Small intestine (tissue), 7 donors: Measurements from ENCODE around the gene CADPS. TPM values are rescaled to one million over a fixed set of nuclear protein-coding genes. Genes with fewer than 3 reads are reported as not detected.

Experiments used
- DNase-seq, 2 donors: peaks; one replicate each; pipeline versions ENCODE4 v3.0.0 to v3.0.0-alpha.2; 2013
- FAIRE-seq: peaks from 2 replicates; lab custom pipeline; 2012; peaks lifted over from hg19 to GRCh38; lab: Jason Lieb, UNC
- H3K27ac ChIP-seq, 3 donors: one replicate each; pipeline ENCODE4 v1.5.1; 2013; ENCODE audit warnings: low read length in 2 of 3, mild to moderate bottlenecking in 2 of 3, control low read depth in 1 of 3, inconsistent platforms in 1 of 3, low read depth in 1 of 3, moderate library complexity in 1 of 3
- H3K27me3 ChIP-seq, 3 donors: one replicate each; pipeline ENCODE4 v1.6.1; 2013; ENCODE audit warnings: low read length in 3 of 3, inconsistent platforms in 1 of 3; ENCODE audit not compliant: control insufficient read depth in 3 of 3, insufficient read depth in 3 of 3
- H3K36me3 ChIP-seq, 3 donors: one replicate each; pipeline ENCODE4 v1.6.1; 2013; ENCODE audit warnings: low read length in 3 of 3, inconsistent platforms in 1 of 3, low read depth in 1 of 3, mild to moderate bottlenecking in 1 of 3, moderate library complexity in 1 of 3; ENCODE audit not compliant: control insufficient read depth in 3 of 3, insufficient read depth in 2 of 3
- H3K4me1 ChIP-seq, 3 donors: one replicate each; pipeline ENCODE4 v1.6.1; 2013; ENCODE audit warnings: low read length in 2 of 3, inconsistent platforms in 1 of 3, low read depth in 1 of 3, mild to moderate bottlenecking in 1 of 3, moderate library complexity in 1 of 3; ENCODE audit not compliant: control insufficient read depth in 3 of 3, insufficient read depth in 2 of 3
- H3K4me3 ChIP-seq, 3 donors: one replicate each; pipeline ENCODE4 v1.5.1; 2013; ENCODE audit warnings: low read length in 3 of 3, control low read depth in 1 of 3, inconsistent platforms in 1 of 3, low read depth in 1 of 3, mild to moderate bottlenecking in 1 of 3, moderate library complexity in 1 of 3
- H3K9me3 ChIP-seq, 2 donors: one replicate each; pipeline ENCODE4 v1.6.1; 2013; ENCODE audit warnings: low read depth in 1 of 2, low read length in 1 of 2; ENCODE audit not compliant: control insufficient read depth in 2 of 2, insufficient read depth in 1 of 2
- WGBS, 3 donors: extraction: QIAGEN DNeasy Blood & Tissue Kit; methylation state at CpG; one replicate each; pipeline ENCODE4 v1.1.7; 2013; 5-methylcytosine and 5-hydroxymethylcytosine counted together
- polyA plus RNA-seq, 4 donors: library from polyadenylated mRNA; stranded (reverse) in 3 of 4; unstranded in 1 of 4; fragments of 200-250 nt in 3 of 4; fragments of 120-200 nt in 1 of 4; gene quantifications; one replicate each; pipeline versions ENCODE4 v1.2.1 to v1.2.3, GENCODE V29; 2013
- donor health status: healthy with polysubstance abuse.
- donor health status: control.
- donor health status: control.
- donor health status: Bipolar disorder and iron deficiency.
- donor health status: healthy.

CADPS gene
- polyA plus RNA-seq, 4 donors: 1.9 to 9.3 (median 6.0) TPM

GRCh38 chr3:62863648-62864047 is 11.6 kb downstream of the CADPS start:
- DNase-seq: no peak
- no peaks in the 10 kb centered on the region for H3K9me3 ChIP-seq
- no peak overlapping the region for H3K27ac ChIP-seq
- WGBS, 3 donors: 78 to 89% (median 85%) methylated on average over 3 of the region's 3 CpGs
- no peak for FAIRE-seq
- no peak overlapping the region for H3K4me3 ChIP-seq
- H3K36me3 ChIP-seq: no peaks in the 10 kb centered on the region
- H3K4me1 ChIP-seq: peaks cover 0 to 2% (median 0%) of the 10 kb centered on the region in 3 donors
- no peaks in the 10 kb centered on the region for H3K27me3 ChIP-seq

- Histone ChIP-seq H3K4me3 (no peak overlapping the region), H3K9me3 (no peaks in the 10 kb centered on the region), H3K4me1 (peaks cover 0 to 2% (median 0%) of the 10 kb centered on the region in 3 donors), H3K36me3 (no peaks in the 10 kb centered on the region), H3K27me3 (peaks cover 0 to 3% (median 0%) of the 10 kb centered on the region in 3 donors), H3K27ac (no peak overlapping the region)
- DNase-seq (peak in 1 of 2 donors; percentile 46), FAIRE-seq (no peak)
- WGBS, 3 donors: 10 to 53% (median 36%) methylated on average over 5 of the region's 5 CpGs
These were observed 15.9 kb downstream of the CADPS start for GRCh38 chr3:62859203-62859791.

- WGBS, 3 donors: 55 to 58% (median 56%) methylated on average over 4 of the region's 4 CpGs
- no peaks in the 10 kb centered on the region for H3K4me1 ChIP-seq
- H3K36me3 ChIP-seq: no peaks in the 10 kb centered on the region
- no peak overlapping the region for H3K4me3 ChIP-seq
- no peak overlapping the region for H3K27ac ChIP-seq
- no peak for FAIRE-seq
- DNase-seq: no peak
- no peaks in the 10 kb centered on the region for H3K9me3 ChIP-seq
- no peaks in the 10 kb centered on the region for H3K27me3 ChIP-seq
These were observed 29.2 kb downstream of the CADPS start for GRCh38 chr3:62845996-62846395.

- Histone ChIP-seq H3K27ac (no peak overlapping the region), H3K9me3 (no peaks in the 10 kb centered on the region), H3K36me3 (no peaks in the 10 kb centered on the region), H3K4me3 (no peak overlapping the region), H3K27me3 (no peaks in the 10 kb centered on the region), H3K4me1 (no peaks in the 10 kb centered on the region)
- 37 to 60% (median 50%) methylated on average over 1 of the region's 1 CpG for WGBS, 3 donors
- DNase-seq (no peak), FAIRE-seq (no peak)
These were observed 31.7 kb downstream of the CADPS start for GRCh38 chr3:62843508-62843907.

DNA sequence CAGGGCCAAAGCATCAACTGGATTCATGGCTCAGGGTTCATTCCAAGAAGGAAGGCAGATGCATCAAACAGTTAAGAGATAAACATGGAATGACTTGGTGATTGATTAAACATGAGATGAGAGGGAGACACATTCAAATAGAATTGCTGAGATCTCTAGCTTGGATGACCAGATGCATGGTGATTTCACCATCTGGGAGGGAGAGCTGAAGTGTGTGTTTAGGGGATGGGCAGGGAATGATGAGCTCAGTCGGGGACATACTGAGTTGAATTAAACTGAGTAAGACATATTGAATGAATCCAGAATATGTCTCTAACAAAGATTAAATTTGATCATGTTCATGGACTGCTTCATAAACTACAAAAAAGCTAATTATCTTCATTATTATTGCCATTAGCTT is 35.5 kb downstream of the CADPS start:
- H3K4me1 ChIP-seq: peaks cover 0 to 3% (median 0%) of the 10 kb centered on the region in 3 donors
- no peak overlapping the region for H3K4me3 ChIP-seq
- no peaks in the 10 kb centered on the region for H3K27me3 ChIP-seq
- H3K27ac ChIP-seq: no peak overlapping the region
- WGBS, 3 donors: 73 to 82% (median 77%) methylated on average over 1 of the region's 1 CpG
- FAIRE-seq: no peak
- no peaks in the 10 kb centered on the region for H3K9me3 ChIP-seq
- DNase-seq: no peak
- no peaks in the 10 kb centered on the region for H3K36me3 ChIP-seq

- Histone ChIP-seq H3K27ac (no peak overlapping the region), H3K4me1 (peaks cover 0 to 3% (median 0%) of the 10 kb centered on the region in 3 donors), H3K27me3 (no peaks in the 10 kb centered on the region), H3K9me3 (no peaks in the 10 kb centered on the region), H3K4me3 (no peak overlapping the region), H3K36me3 (no peaks in the 10 kb centered on the region)
- 75 to 82% (median 75%) methylated on average over 6 of the region's 6 CpGs for WGBS, 3 donors
- DNase-seq (no peak), FAIRE-seq (no peak)
These were observed 38.0 kb downstream of the CADPS start for GRCh38 chr3:62837145-62837787.

- H3K27ac ChIP-seq: no peak overlapping the region
- WGBS, 3 donors: 33 to 40% (median 37%) methylated on average over 3 of the region's 3 CpGs
- no peak overlapping the region for H3K4me3 ChIP-seq
These were observed 39.5 kb downstream of the CADPS start for GRCh38 chr3:62835554-62836236.

GRCh38 chr3:62833538-62833937 is 41.7 kb downstream of the CADPS start:
- Histone ChIP-seq H3K9me3 (no peaks in the 10 kb centered on the region), H3K36me3 (no peaks in the 10 kb centered on the region), H3K4me1 (peaks cover 0 to 3% (median 0%) of the 10 kb centered on the region in 3 donors), H3K27me3 (no peaks in the 10 kb centered on the region), H3K27ac (no peak overlapping the region), H3K4me3 (no peak overlapping the region)
- DNase-seq (peak in 1 of 2 donors; percentile 9), FAIRE-seq (no peak)

More at GRCh38 chr3:62835554-62836236, 39.5 kb downstream of the CADPS start:
- DNase-seq: peak in 1 of 2 donors; percentile 2
- FAIRE-seq: no peak
- H3K9me3 ChIP-seq: no peaks in the 10 kb centered on the region
- H3K4me1 ChIP-seq: peaks cover 0 to 3% (median 0%) of the 10 kb centered on the region in 3 donors
- H3K36me3 ChIP-seq: no peaks in the 10 kb centered on the region
- no peaks in the 10 kb centered on the region for H3K27me3 ChIP-seq
